H54 (cell line): ENCODE data around the gene HSPA6.
"Not testable (repeated sequence)": the region's sequence is repeated elsewhere in the genome, so short reads cannot be mapped to it uniquely, and the experiment has no call there.

ENCODE experiments used
- DNase-seq: peaks from one replicate; pipeline ENCODE4 v3.0.0; 2011; ENCODE audit warnings: low spot score, mixed read lengths; ENCODE audit not compliant: insufficient read length
- FAIRE-seq: peaks from 3 replicates; lab custom pipeline; 2011; peaks lifted over from hg19 to GRCh38; lab: Jason Lieb, UNC
- POLR2A ChIP-seq: IDR thresholded peaks from 2 replicates; pipeline ENCODE4 v1.6.1; 2011; ENCODE audit warnings: low read depth, mild to moderate bottlenecking, low read length

Gene HSPA6

DNA sequence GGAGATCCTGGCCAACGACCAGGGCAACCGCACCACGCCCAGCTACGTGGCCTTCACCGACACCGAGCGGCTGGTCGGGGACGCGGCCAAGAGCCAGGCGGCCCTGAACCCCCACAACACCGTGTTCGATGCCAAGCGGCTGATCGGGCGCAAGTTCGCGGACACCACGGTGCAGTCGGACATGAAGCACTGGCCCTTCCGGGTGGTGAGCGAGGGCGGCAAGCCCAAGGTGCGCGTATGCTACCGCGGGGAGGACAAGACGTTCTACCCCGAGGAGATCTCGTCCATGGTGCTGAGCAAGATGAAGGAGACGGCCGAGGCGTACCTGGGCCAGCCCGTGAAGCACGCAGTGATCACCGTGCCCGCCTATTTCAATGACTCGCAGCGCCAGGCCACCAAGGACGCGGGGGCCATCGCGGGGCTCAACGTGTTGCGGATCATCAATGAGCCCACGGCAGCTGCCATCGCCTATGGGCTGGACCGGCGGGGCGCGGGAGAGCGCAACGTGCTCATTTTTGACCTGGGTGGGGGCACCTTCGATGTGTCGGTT lies 477 bp downstream of the HSPA6 start:
- DNase-seq, FAIRE-seq: not testable (repeated sequence)

DNA sequence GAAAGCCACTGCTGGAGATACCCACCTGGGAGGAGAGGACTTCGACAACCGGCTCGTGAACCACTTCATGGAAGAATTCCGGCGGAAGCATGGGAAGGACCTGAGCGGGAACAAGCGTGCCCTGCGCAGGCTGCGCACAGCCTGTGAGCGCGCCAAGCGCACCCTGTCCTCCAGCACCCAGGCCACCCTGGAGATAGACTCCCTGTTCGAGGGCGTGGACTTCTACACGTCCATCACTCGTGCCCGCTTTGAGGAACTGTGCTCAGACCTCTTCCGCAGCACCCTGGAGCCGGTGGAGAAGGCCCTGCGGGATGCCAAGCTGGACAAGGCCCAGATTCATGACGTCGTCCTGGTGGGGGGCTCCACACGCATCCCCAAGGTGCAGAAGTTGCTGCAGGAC lies 981 bp downstream of the HSPA6 start:
- FAIRE-seq, DNase-seq: not testable (repeated sequence)

DNA sequence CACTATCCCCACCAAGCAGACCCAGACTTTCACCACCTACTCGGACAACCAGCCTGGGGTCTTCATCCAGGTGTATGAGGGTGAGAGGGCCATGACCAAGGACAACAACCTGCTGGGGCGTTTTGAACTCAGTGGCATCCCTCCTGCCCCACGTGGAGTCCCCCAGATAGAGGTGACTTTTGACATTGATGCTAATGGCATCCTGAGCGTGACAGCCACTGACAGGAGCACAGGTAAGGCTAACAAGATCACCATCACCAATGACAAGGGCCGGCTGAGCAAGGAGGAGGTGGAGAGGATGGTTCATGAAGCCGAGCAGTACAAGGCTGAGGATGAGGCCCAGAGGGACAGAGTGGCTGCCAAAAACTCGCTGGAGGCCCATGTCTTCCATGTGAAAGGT lies 1.6 kb downstream of the HSPA6 start:
- not testable (repeated sequence) for DNase-seq, FAIRE-seq

DNA sequence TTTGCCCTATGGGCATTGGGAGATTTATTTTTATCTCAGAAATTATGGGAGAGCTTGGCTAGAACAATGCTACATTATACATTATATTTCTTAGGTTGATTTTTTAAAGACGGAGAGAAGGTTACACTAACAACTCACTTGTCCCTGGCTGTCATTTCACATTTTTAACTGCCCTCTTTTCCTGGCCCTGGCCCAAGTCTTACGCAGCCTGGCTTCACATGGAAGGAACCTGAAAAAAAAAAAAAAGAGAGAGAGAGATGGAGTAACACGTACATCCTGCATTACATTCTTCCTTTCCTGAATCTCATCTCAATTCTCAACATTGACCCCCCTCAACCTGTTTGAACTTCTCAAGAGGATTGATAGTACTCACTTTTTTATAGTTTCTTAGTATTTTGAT lies 4.2 kb downstream of the HSPA6 start:
- not testable (repeated sequence) for FAIRE-seq, DNase-seq

DNA sequence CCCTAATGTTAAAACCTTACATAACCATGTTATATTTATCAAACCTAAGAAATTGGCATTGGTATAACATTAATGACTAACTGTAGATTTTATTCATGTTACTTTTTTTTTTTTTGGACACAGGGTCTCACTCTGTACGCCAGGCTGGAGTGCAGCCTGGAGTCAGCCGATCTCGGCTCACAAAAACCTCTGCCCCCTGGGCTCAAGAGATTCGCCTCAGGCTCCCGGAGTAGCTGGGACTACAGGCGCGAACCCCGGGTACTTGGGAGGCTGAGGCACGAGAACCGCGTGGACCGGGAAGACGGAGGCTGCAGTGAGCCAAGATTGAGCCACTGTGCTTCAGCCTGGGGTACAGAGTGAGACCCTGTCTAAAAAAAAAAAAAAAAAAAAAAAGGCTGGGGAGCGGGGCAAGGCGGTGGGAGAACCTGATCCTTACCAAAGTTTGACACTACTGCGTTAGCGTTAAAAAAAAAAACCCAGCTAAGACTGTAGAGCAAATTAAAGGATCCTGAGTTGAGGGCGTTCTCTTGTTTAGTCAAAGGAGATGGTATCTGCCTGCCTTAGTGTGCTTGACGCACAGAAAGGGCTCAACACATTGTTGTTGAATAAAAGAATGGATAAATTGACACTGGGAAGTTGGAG lies 5.2 kb downstream of the HSPA6 start:
- FAIRE-seq, DNase-seq: not testable (repeated sequence)

DNA sequence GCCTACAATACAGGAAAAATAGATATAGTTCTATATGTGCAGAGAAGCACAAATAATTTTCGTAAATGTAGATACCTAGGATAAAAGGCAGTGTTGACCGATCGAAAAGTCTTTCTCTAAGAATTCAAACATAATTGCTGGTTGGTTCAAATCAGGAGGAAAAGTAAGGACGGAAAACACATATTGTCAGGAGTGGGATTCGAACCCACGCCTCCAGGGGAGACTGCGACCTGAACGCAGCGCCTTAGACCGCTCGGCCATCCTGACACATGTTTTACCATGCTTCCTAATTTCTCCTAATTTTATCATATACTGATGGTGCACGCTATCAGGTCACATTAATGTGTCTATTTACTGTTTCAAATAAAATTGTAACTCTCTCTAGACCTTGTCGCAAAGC lies 5.8 kb downstream of the HSPA6 start:
- not testable (repeated sequence) for DNase-seq, FAIRE-seq

DNA sequence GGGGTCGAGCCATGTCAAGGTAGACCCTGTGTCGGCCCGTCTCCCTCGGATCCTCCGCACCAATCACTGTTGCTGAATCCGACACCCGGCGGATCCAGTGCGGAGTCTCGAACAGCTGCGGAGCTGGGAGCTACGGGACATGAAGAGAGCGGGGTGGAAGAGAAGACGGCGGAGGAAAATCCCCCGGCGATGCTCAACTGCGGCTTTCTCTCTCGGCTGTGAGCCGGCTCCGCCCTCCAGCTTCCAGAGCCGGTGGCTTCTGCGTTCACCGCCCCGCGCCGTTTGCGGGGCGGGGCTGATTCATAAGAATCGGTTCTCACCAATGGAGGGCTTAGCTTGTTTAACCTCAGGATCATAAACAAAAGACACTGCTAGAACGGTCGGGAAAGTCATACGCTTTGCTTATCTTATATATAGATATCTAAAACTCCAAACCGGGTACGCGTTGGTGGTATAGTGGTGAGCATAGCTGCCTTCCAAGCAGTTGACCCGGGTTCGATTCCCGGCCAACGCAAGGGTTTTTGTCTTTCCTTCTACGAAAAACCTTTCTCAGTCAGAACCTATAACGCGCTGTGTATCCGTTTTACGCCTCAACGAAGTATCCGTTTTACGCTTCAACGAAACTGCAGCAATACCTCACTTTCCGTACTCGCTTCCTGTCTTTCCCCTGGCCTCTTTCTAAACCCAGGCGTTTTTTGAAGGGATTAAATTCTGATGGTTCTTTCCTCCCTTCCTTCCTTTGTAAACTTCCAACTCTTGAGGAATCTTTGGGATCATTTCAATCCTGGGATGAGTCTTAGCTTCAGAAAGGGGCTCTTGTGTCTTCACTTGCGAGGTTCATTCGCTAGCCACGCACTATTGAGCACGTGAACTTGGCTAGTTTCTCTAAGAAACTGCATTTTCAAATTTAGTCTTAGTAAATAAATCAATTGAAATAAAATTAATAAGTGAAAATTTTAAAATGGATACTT lies 6.6 kb downstream of the HSPA6 start:
- FAIRE-seq (peak; percentile 83), DNase-seq (peak; percentile 49)

DNA sequence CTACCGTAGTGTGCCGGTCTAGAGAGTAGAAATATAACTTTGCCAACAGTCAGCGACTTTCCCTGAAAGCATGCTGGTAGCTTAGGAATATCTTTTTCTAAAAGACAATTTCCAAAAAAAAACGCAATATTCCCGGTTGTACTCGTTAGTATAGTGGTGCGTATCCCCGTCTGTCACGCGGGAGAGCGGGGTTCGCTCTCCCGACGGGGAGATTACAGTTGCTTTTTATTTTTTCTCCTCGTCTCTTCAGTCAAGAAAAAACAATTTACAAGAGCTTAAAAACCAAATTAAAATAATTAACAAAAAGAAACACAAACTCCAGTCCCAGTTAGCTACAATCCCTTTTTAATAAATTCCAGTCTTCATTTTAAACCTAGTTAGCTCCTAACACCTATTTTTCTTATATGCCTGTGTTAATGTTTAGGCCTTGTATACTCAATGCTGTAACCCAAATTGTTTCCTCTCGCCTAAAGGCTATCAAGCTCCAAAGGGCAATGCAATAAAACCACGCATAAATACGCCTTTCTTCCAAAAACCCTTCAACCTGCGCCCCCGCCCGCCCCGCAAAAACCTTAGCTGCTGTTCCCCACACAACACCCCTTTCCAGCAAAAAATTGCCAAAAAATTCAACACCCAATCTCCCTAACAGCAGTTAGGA lies 7.8 kb downstream of the HSPA6 start:
- FAIRE-seq = no peak
- no peak for DNase-seq
- TF ChIP-seq POLR2A = no peak

DNA sequence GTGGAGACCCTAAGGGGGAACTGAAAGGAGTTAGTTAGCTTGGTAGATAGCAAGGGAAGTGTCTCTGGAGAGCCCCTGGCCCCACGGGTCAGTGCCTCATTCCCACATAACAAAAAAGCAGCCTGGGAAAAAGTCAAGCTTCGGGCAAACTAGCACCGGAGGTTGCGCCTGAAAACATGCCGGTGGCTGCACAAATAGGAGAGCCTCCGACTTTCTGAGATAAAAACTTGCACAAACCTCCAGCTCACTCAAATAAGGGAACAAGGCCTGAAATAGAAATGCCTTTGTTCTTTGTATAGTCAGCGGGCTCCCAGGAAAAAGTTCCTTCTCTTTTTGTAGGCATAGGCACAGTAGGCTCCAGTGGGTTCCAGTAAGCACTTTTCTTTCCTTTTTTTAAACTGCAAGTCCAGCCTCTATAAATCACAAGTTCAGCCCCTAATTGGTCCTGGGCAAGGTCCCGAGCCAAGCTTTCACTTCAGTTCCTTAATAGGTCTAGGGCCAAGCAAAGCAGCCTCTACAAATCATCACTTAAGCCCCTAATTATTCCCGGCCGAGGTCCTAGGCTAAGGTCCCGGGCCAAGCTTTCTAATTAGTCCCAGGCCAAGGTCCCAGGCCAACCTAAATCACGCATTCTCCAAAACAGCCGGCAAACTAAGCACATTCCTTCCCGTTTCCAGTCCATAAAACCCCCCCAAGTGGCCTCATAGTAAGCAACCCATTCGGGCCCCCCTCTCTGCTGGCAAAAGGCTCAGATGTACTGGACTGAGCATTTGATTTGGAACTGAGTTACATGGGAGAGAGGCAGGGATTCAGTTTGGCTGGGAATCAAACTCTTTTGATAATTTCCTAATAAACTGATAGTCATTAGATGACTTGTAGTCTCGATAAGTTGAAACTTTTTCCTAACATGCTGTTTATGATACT lies 8.6 kb downstream of the HSPA6 start:
- FAIRE-seq, DNase-seq: not testable (repeated sequence)

DNA sequence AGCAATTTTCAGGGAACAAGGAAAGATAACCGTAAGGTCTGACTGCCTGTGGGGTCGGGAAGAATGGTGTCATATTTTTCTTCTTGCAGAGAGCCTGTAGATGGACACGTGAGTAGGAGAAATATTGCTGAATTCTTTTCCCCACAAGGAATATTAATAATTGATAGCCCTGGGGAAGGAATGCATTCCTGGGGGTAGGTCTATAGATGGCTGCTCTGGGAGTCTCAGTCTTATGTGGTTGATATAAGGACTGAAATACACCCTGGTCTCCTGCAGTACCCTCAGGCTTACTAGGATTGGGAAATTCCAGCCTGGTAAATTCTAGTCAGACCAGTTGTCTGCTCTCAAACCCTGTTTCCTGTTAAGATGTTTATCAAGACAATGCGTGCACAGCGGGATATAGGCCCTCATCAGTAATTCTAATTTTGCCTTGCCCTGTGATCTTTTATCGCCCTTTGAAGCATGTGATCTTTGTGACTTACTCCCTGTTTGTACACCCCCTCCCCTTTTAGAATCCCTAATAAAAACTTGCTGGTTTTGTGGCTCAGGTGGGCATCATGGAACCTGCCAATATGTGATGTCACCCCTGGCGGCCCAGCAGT lies 12.8 kb downstream of the HSPA6 start:
- FAIRE-seq, DNase-seq: not testable (repeated sequence)

DNA sequence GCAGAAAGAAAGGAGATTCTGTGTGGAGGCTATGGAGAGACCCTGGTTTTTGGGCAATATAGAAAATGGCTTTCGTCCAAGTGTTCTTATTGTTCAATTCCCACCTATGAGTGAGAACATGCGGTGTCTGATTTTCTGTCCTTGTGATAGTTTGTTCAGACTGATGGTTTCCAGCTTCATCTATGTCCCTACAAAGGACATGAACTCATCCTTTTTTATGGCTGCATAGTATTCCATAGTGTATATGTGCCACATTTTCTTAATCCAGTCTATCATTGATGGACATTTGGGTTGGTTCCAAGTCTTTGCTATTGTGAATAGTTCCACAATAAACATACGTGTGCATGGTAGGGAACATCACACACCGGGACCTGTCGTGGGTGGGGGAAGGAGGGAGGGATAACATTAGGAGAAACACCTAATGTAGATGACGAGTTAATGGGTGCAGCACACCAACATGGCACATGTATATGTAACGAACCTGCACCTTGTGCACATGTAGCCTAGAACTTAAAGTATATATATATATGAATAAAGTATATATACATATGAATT lies 14.7 kb downstream of the HSPA6 start:
- not testable (repeated sequence) for FAIRE-seq, DNase-seq

DNA sequence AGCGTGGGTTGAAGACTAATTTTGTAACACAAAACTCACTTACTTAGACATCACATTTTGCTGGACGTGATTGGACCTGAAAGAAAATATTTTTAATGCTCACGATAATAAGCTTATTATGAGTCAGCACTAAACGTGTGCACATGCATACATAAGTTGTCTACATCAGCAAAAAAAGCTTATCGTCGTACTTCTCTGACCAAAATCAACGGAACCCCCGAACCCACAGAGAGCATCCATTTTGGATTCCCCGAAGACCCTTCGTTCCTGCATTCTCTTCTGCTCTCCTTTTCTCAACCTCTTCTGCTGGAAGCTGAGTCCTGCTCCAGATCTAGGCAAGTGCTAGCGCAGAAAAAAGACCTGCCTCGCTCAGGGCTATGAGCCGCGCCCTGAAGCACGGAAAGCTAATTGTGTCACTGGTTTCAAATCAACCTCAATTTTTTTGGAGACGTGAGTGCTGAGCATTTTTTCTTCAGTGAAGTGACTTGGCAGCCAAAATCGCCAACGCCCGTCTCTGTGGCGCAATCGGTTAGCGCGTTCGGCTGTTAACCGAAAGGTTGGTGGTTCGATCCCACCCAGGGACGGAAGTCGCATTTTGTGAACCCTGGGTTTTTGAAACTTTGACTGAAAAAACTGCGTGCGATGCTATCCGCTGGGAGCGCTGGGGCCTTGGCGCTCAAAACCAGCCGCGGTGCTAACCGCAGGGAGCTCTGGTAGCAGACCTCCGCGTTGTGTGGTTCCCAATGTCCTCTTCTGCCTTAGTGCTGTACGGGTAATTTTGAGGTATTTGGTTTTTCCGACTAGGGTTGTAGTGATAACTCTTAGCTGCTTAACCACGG lies 15.6 kb downstream of the HSPA6 start:
- peak; percentile 55 for DNase-seq
- not testable (repeated sequence) for FAIRE-seq

DNA sequence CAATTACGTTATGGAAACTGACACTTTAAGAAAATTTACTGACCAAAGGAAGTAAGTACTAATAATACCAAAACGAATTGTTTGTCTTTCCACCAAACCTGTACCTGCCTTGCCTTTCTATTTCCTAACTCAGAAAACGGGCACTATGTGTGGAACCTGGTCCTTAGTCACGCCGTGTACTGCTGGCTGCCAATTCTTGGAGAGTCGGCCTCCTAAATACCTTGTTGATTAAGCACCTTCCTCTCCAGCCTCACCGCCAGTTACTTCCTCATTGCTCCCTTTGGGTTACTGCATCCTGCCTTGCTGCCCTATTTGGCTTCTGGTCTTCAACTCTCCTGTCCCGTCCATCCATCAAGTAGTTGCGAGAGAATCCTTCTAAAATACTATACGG lies 16.2 kb downstream of the HSPA6 start:
- DNase-seq, FAIRE-seq: not testable (repeated sequence)

DNA sequence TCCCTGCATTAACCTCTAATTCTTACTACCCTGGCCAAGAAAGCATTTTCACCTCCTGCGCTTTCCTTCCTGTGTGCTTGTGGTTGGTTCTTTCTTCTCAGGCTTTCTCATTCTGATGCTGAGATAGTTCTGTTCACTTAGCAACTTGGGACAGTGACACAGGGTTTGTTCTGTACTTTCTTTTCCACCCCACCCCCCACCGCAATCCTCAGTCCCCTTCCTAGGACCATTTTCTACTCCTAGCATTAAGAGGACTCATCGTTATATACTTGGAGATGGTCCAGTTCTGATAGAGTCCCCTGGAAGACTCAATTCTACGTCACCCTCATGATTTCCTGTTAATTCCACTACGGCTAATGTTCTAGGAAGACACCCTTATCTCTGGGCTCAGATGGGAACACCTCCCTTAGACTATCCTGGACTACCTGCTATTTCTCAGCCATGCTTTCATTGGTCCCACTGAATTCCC lies 17.8 kb downstream of the HSPA6 start:
- DNase-seq, FAIRE-seq: not testable (repeated sequence)

DNA sequence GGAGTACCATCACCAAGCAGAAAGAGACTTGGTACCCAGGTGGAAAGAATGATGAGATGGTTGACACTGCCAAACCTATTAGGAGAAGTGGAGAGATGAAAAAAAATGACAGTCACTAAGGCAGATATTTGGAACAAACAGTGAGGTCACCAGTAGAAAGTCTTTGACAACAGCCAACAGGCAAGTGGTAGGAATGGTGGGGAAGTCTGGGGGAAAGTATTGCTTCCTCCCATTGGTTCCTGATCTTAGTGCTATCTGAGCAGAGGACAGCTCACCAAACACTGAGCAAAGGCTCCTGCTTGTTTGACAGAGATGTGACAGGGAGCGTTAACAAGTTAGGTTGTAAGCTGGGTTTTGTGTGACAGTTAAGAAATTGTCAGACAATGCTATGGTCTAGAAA lies 18.8 kb downstream of the HSPA6 start:
- FAIRE-seq, DNase-seq: not testable (repeated sequence)

DNA sequence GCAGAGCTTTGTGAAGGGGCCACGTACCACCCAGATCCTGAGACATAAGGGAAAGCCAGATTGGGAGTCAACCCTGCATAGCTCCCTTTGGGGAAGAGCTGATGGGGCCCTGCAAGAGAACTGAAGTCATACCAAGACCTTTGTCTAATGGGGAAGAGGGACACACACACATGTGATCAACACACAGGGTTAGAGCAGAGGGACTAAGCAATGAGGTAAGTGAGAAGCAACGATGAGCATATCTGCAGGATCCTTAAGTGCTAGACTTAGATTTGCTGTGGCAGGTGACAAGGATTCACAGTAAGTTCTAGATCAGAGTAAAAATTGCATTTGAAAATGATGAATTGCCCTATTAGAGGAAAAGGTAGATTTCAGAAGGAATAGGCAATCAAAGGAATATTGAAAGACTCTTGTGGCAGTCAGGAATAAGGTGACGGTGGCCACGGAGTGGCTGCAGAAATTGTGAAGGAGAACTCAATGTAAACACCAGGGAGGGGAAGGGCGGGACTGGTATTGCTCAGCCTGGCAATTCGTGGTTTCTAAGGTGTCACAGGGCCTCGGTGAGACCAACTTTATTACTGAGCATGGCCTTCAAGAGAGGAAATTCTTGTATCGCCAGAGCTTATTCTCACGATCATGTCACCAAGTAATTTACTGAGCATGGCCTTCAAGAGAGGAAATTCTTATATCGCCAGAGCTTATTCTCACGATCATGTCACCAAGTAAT lies 20.8 kb downstream of the HSPA6 start:
- not testable (repeated sequence) for FAIRE-seq, DNase-seq
